Measurements from ENCODE around the gene IYD. TPM values are rescaled to one million over a fixed set of nuclear protein-coding genes. Genes with fewer than 3 reads are reported as not detected.

Gene IYD
- total and polyA plus RNA-seq, 9 of the 15 experiments (the other 6 are each of a cell fraction or from before 2014, with no cell fraction given), result not detected

GRCh38 chr6:150322466-150322871 is 46.3 kb upstream of the IYD start:
- H3K27me3 ChIP-seq (ENCODE audit: control insufficient read depth in 2 of 2, insufficient read depth in 2 of 2, low read length in 2 of 2), result no peaks in the 10 kb centered on the region
- in situ Hi-C loops (cut with MboI) (no loop called here), intact Hi-C loops (cut with micrococcal nuclease) (loop anchor here (5.0 kb wide), 3 partner anchors 50 to 170 kb away; no protein-coding TSS in a partner anchor)
- no peaks in the 10 kb centered on the region for H3K79me2 ChIP-seq (ENCODE audit: control insufficient read depth, insufficient read depth, low read length)
- TF ChIP-seq CBX2 (IDR thresholded peaks at IDR 0.05; ENCODE audit: insufficient read depth, low read length, poor library complexity, severe bottlenecking) (no peak), CEBPB (tag; IDR thresholded peaks at IDR 0.05) (peak; percentile 47; the same call in 1 of the 2 replicates), C11orf30 (IDR thresholded peaks at IDR 0.05; ENCODE audit: low read depth) (peak; percentile 18; the same call in 1 of the 2 replicates), ZBTB11 (CRISPR knock-in tag; IDR thresholded peaks at IDR 0.05) (no peak), ZNF766 (CRISPR knock-in tag; conservative IDR thresholded peaks at IDR 0.05) (0 out of 2 replicates have a peak, but pooled peaks have one; percentile 15)
- no peak for DNase-seq (ENCODE audit: extremely low read depth in 1 of 4, low spot score in 3 of 4)
- H3K9me3 ChIP-seq (replicated peaks; ENCODE audit: control insufficient read depth, insufficient read depth, low read depth, low read length), result no peaks in the 10 kb centered on the region
- BruUV-seq (replicated peaks), result no TSS peak
- no peaks in the 10 kb centered on the region for H3K36me3 ChIP-seq (ENCODE audit: control insufficient read depth, insufficient read depth, low read length)
- H3K9me1 ChIP-seq (ENCODE audit: control insufficient read depth, insufficient read depth, low read length), result no peaks in the 10 kb centered on the region
- H4K20me1 ChIP-seq (replicated peaks; ENCODE audit: control insufficient read depth, insufficient read depth, low read length), result no peaks in the 10 kb centered on the region
- 39% methylated on average over 6 of the region's 6 CpGs for WGBS (ENCODE audit: insufficient coverage, low coverage, missing lambda C conversion rate)
- POLR2A ChIA-PET, result interaction anchor here (0.9 to 1.4 kb wide), 4 partner anchors 9 to 177 kb away, joined by 3 to 4 read pairs (median 3); no protein-coding TSS in a partner anchor
- H3K4me1 ChIP-seq (replicated peaks in 1 of 2; ENCODE audit: control insufficient read depth in 2 of 2, insufficient read depth in 2 of 2, low read length in 2 of 2), result peaks cover 14 to 46% of the 10 kb centered on the region in 2 experiments; a peak in 4 of 5 replicates
- ATAC-seq, result no peak
- no peak overlapping the region for H3K27ac ChIP-seq (ENCODE audit: extremely low read depth, low read depth, low read length)
- H3K9ac ChIP-seq (ENCODE audit: insufficient read depth in 1 of 2, low read depth in 2 of 2, low read length in 2 of 2), result no peak overlapping the region
- H3K4me2 ChIP-seq (ENCODE audit: insufficient read depth, low read length), result no peak overlapping the region
- H2AFZ ChIP-seq (ENCODE audit: low read depth, low read length), result peak overlapping the region; percentile 32; the same call in 1 of the 2 replicates
- FAIRE-seq, result no peak
- H3K4me3 ChIP-seq, result no peak overlapping the region
- CTCF ChIA-PET (ENCODE audit: low intra/inter-chr PET ratio), result no interaction called here

All from K562 (cell line).